ENCODE measurements around the gene ZC2HC1C.
"Not testable (repeated sequence)": the region's sequence is repeated elsewhere in the genome, so short reads cannot be mapped to it uniquely, and the experiment has no call there.

Gene ZC2HC1C

DNA sequence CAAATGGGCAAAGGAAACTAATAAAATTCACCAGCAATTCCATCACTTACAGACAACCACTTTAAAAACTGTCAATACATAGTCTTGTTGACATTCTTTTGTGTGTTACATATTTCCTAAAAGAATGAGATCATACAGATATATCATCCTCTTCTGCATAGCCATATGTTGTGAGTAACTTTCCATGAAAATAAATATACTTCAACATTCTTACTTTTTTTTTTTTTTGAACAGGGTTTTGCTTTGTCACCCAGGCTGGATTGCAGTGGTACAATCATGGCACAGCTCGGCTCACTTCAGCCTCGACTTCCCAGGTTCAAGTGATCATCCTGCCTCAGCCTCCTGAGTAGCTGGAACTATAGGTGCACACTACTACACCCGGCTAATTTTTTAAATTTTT is 20.9 kb downstream of the ZC2HC1C start:
- peak; percentile 26 for FAIRE-seq
- no peak for DNase-seq (ENCODE audit: insufficient read length, low spot score)

DNA sequence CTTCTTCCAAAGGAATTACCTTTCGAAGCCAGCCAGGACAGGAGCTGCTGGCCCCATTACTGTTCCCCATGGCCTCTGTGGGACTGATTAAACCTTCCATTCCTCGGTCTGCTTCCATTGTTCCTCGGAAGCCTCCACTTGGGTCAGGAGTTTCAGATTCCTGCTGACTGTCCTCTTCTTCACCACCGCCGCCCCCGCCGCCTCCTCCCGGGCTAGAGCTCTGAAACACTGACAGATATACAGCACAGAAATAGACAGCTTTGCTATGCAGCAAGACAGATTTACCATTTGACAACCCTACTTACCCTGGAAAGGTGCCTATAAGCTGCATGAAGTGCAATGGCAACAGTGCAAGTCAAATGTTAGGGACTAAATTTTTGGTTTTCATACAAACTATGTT is 21.8 kb downstream of the ZC2HC1C start:
- DNase-seq (ENCODE audit: insufficient read length, low spot score), result no peak
- no peak for FAIRE-seq

DNA sequence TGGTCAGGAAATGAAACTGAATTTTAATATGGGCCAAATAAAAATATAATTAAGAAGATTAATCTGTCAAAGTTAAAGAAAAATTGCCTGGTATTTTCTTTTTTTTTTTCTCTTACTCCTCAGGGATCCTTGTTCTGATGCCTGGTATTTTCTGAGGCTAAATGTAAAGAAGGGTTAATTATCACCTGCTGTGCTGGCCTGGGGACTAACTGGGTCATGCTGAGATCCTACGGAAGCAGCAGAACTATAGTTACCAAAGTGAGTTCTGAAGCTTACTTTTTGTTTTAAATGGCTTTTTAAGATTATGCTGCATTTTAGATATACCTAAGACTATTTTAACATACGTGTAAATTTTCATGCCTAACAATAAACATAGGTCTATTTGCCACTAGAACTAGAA is 23.3 kb downstream of the ZC2HC1C start:
- FAIRE-seq (peak; percentile 76), DNase-seq (ENCODE audit: insufficient read length, low spot score) (no peak)

DNA sequence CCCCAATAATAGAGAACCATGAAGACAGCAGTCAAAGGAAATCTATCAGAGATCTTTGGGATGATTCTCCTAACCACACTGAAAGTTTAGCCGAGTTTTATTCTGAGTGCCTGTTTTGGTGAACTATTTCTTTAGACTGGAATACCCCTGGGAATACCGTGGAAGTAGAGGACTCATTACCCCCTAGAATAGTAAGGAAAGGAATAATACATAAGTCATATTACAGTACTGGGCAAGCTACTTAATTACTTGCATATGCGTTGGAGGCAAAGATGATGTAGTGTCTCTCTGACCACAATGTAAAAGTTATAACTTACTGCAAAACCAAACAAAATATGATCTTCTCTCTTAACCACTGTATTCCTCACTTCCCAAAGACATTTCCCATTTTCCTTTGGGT is 25.5 kb downstream of the ZC2HC1C start:
- DNase-seq (ENCODE audit: insufficient read length, low spot score) (no peak), FAIRE-seq (peak; percentile 42)

DNA sequence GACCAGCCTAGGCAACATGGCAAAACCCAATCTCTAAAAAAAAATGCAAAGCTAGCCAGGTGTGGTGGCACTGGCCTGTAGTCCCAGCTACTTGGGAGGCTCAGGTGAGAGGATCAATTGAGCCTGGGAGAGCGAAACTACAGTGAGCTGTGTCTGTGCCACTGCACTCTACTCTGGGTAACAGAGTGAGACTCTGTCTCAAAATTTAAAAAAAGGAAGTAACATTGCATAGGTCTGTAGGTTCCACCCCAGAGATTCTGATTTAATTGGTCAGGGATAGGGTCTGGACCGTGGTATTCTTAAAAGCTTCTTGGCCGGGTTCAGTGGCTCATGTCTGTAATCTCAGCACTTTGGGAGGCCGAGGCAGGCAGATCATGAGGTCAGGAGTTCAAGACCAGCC is 26.2 kb downstream of the ZC2HC1C start:
- no peak for DNase-seq (ENCODE audit: insufficient read length, low spot score)
- peak; percentile 52 for FAIRE-seq

DNA sequence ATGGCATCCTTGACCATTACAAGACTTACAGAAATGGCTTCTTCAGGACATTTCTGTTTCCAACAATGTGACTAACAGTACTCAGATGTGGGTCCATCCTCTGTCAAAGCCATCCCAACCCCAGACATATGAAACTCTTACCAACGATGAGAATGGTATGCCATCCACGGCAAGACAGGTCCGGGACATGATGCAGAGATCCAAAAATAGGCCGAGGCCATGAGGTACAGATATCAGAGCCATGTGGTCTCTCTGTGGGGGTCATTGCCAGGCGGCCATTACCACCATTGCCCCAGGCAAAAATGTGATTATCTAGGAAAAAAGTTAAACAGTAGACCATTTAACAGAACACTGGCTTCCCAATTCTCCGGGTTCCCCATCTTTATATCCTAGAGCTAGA is 27.5 kb downstream of the ZC2HC1C start:
- FAIRE-seq, result peak; percentile 75
- DNase-seq (ENCODE audit: insufficient read length, low spot score), result no peak

DNA sequence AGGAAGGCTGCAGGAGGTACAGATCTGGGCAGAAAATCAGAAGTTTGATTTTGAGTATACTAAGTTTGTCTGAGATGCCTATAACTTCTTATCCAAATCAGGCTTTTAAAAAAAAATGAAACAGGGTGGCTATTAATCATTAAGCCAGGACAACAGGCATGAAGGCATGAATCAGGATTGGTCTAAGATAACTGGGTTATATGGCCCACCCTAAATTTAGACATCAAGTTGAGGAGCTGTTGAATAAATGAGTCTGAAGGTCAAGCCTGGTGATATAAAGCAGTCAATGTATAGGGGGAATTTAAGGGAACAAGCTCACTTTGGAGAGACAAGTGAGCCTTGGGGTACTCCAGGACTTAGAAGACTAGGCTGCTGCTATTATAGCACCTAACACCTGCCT is 28.8 kb downstream of the ZC2HC1C start:
- FAIRE-seq (no peak), DNase-seq (ENCODE audit: insufficient read length, low spot score) (no peak)

DNA sequence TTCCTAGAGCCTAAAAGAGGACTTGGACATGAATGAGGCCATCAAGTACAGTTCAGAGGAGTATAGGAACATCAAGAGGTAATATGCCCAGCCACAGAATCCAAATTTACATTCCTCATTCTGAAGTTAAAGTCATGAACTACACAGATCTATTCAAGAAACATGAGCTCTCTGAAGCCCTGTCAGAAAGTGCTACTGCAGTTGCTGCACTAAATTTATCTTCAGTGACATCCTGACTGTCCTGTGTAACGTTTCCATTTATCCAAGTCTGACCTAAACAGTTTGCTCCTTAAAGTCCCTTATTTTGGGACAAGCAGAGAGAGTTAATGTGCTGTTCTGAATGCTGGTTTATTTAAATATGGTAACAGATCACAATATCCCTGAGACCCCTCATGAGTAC is 29.2 kb downstream of the ZC2HC1C start:
- DNase-seq (ENCODE audit: insufficient read length, low spot score) (no peak), FAIRE-seq (peak; percentile 79)

DNA sequence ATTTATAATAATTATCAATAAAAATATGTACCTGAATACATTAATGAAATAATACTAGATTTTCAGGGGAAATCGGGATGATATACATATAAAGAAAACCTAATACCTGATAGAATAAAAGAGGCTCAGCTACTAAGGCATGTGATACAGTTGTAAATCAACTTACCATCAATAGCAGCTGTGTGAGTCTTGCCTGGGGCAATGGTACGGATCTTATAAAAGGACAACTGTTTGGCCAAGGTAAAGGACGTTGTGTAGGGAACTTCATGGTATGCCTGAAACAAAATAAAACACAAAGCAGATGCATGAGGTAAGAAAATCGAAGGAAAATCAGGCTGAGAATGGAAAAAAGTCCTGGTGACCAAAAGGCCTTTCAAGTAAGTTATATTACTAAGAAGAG is 32.0 kb downstream of the ZC2HC1C start:
- FAIRE-seq (no peak), DNase-seq (ENCODE audit: insufficient read length, low spot score) (no peak)

DNA sequence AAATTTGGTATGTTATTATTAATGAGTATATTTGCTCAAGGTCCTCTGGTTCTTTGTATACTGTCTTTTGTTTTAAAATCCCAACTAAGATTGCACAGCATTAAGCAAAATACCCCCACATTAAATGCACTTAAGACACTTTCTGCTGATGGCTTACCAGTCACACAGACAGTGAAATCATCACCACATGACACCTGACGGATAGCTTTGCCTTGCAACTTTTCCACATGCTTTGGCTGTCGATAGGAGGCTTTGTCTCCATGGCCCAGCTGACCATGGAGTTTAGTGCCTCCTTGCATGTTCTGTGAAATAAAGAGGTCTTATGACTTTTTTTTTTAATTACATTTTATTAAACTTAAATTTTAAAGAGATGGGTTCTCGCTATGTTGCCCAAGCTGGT is 37.7 kb downstream of the ZC2HC1C start:
- DNase-seq (ENCODE audit: insufficient read length, low spot score) (no peak), FAIRE-seq (peak; percentile 72)

DNA sequence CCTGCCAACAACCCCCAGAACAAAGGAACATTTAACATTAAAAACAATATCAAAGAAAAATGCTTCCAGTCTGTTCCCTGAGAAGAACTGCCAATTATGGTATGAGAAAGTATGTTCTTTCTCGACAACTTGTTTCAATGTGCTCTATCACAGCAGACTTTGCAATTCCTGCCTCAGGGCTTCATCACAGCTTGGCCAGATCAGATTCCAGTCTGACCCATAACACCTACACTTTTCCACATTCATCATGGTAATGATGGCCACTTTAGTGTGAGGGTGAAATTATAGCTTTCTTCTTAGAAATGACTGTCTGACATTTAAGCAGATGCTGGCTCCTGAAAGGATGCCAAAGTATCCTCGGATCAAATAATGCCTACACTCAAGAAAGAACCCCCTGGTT is 40.4 kb downstream of the ZC2HC1C start:
- FAIRE-seq (peak; percentile 69), DNase-seq (ENCODE audit: insufficient read length, low spot score) (no peak)

DNA sequence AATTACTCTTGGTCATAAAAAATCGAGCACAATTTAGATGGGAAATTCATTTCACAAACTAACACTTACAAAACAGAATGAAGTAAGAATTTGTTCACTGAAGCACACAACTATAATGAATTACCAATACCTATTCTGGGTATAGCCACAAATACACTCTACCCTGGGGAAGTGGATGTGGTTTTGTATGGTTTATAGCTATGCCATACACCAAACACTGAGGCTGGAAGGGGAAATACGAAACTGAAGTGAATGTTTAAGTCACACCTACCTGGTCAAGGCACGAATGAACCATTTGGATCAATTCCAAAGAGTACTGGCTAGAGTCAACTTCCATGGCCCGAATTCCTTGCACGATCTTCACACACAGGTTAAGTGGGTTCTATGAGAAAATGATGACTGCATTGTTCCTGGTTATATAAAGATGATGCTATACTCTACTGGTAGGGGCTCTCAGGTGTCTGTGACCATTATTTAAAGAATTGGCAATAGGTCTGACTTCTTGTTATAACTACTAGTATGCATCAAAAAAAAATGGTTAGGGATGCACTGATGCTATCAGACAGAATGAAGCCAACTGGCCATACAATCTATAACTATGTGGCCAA is 44.6 kb downstream of the ZC2HC1C start:
- FAIRE-seq (peak; percentile 95), DNase-seq (ENCODE audit: insufficient read length, low spot score) (no peak)

DNA sequence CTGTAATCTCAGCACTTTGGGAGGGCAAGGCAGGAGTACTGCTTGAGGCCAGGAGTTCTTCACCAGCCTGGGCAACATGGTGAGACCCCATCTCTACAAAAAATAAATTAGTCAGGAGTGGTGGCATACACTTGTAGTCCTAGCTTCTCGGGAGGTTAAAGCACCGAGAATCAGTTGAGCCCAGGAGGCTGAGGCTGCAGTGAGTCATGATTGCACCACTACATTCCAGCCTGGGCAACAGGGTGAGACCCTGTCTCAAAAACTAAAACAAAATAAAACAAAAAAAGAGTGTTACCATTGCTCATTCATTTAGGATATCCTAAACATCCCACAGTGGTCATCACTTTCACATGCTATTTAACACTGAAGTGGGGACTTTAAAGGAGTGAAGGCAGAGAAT is 49.6 kb downstream of the ZC2HC1C start:
- no peak for DNase-seq (ENCODE audit: insufficient read length, low spot score)
- peak; percentile 54 for FAIRE-seq

DNA sequence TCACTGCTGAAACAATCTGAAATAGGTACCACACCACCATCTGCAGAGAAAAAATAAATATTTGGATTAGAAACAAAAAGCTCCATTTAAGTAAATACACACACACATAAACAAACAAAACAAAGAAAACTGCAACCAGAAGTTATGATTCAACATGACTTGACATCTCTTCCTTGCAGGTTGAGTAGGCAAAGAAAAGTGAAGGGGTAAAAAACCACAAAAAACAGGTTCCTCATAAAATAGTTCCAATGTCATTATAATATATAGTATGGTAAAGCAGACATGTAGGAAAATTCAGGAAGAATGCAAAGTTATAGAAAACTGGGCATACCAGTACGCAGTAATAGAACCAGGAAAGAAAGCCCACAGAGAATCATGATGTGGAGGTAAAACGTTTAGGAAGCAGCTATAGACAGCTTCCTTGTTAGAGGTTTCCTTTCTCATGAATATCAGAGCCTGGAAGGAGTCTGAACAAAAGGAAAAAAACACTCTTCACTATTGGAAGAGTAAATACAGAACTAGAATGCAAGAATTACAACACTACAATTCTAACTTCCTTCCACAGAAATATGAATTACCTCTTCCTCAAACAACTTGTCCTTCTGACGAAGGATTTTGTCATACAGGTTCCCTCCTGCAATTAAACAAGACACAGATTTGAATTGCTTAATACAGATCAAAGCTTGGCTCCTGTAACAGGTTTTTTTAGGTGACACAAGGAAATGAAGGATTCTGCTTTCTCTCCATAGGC is 51.3 kb downstream of the ZC2HC1C start:
- FAIRE-seq, result peak; percentile 13
- no peak for DNase-seq (ENCODE audit: insufficient read length, low spot score)

DNA sequence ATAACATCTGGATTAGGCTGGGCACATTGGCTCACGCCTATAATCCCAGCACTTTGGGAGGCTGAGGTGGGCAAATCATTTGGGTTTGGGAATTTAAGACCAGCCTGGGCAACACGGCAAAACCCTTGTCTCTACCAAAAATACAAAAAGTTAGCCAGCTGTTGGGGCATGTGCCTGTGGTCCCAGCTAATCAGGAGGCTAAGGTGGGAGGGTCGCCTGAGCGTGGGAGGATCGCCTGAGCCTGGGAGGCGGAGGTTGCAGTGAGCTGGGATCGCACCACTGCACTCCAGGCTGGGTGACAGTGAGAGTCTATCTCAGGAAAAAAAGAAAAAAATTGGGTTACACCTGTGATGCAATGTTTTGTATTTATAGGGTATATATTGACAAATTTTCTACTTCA is 52.1 kb downstream of the ZC2HC1C start:
- FAIRE-seq (no peak), DNase-seq (ENCODE audit: insufficient read length, low spot score) (no peak)

DNA sequence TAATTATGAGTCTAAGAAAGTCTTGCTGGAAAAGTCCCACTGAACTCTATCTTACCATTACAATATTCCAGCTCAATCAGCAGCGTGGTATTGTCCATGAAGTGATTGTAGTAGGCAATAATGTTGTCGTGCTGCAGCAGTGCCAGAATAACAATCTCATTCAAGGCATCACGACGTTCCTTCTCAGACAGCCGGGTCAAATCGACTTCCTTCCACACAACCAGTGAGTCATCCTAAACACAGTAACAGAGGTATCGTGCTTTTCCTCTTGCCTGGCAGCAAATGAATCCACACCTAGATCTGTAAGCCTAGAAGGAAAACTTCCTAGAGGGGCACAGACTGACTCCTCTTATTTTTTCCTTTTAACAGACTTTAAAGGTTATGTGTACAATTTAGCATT is 54.5 kb downstream of the ZC2HC1C start:
- FAIRE-seq, result peak; percentile 99

DNA sequence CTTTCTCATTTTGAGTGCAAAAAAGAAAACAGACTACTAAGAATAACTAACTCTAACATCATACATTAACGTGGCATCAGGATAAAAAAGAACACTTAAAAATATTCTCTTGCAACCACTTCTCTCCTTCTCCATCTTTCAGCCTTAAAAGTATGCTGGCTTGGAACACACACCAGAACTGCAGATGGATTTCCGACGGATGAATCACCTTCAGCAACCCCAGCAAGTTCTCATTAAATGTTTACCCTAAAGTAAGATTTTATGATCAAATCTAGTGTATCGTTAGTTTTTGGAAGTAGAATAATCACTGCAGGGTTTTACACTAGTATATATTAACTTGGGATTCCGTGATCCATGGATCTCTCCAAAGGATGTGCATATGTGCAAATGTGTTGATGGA is 56.2 kb downstream of the ZC2HC1C start:
- no peak for FAIRE-seq

More for the DNA sequence above, 54.5 kb downstream of the ZC2HC1C start:
- peak; percentile 93 for DNase-seq (ENCODE audit: insufficient read length, low spot score)

DNA sequence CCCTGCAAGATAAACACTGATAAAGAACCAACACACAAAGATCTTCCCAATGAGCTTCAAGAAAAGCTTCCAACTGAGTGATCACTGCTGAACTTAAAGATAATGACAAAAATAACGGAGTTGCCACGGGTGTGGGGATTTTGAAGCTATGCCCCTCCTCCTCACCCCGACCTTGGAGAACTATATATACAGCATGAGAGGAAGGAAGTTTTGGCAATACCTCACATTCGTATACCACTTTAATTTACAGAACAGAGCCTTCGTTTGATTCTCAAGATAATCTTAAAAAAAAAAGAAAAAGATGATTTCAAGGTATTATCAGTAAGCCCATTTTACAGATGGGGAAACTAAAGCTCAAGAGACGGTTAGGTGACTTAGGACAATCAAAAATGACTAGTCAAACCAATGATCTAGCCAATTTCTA is 56.7 kb downstream of the ZC2HC1C start:
- no peak for DNase-seq (ENCODE audit: insufficient read length, low spot score)
- peak; percentile 9 for FAIRE-seq

More for the DNA sequence above, 56.2 kb downstream of the ZC2HC1C start:
- DNase-seq (ENCODE audit: insufficient read length, low spot score), result peak; percentile 52

DNA sequence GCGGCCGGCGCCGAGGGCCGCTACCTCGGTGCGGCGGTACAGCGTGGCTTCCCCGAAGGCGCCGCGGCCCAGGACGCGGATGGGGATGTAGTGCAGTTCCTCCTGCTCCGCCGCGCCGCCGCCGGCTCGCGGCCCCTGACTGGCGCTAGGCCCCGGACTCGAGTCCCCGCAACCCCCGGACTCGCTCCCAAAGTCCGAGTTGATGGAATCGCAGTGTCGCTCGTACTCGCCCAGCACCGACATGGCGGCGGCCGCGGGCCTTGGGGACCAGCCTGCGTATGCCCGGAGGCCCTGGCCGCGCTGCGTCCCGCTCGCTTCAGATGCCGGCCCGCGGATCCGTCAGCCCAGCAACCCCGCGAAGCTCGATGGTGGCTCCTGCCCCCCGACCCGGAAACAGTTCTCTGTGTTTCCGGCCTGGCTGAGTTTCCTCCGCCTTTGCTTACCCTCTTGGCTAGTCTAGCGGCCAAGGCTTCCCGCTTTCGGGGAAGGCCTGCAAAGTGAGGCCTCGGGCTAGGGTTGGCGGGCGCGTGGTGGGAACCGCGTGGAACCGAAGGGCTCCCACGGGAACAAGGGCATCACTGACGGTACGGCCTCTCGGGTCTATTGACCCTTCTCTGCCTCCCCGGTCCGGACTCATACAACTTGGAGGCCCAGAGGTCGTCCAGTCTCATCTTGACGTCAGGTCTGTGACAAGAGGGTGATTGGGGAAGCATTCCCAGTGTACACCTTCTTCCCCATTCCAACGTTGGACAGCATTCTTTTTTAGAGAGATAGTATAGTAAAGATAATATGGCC is 57.4 kb downstream of the ZC2HC1C start, which contains the start of gene NEK9:
NEK9 (minus strand) TSS at position 370 of the 795 bp plus-strand sequence; CDS start at position 243, 127 bp downstream.
- DNase-seq (ENCODE audit: insufficient read length, low spot score) (peak; percentile 99), FAIRE-seq (peak; percentile 98)

DNA sequence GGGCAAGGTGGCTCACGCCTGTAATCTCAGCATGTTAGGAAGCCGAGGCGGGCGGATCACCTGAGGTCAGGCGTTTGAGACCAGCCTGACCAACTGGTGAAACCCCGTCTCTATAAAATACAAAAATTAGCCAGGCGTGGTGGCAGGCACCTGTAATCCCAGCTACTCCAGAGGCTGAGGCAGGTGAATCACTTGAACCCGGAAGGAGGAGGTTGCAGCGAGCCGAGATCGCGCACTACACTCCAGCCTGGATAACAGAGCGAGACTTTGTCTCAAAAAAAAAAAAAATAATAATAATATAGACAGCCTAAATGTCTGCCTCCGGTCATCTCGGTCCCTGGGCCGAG is 58.0 kb downstream of the ZC2HC1C start:
- not testable (repeated sequence) for DNase-seq (ENCODE audit: insufficient read length, low spot score)

DNA sequence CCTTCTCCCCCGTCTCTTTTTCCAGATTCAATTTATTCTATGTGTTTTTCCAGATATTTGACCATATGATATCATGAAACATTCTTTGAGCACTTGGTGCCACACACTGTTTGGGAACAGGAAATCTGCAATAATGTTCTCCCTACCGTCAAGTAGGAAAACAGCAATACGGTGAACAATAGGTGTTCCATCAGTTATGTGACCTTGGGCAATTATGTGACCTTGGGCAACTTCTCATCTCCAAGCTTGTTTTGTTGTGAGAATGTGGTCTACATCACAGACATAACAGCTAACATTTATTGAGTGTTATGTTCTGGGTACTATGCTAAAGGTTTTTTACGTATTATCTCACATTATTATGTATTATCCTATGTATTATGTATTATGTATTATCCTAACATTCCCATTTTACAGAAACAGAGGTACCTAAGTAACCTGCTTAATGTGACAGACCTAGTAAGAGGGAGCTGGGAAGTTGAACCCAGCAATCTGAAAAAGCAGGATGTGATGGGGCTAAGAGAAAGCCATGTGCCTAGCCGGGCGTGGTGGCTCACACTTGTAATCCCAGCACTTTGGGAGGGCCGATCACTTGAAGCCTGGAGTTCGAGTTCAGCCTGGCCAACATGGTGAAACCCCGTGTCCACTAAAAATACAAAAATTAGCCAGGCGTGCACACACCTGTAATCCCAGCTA is 58.6 kb downstream of the ZC2HC1C start:
- no peak for DNase-seq (ENCODE audit: insufficient read length, low spot score)

More for the DNA sequence above, 58.0 kb downstream of the ZC2HC1C start:
- not testable (repeated sequence) for FAIRE-seq

More for the DNA sequence above, 58.6 kb downstream of the ZC2HC1C start:
- FAIRE-seq, result peak; percentile 49
